ENCODE results near the gene LGI2.
"Not testable (repeated sequence)": the region's sequence is repeated elsewhere in the genome, so short reads cannot be mapped to it uniquely, and the experiment has no call there.

LGI2 gene

GRCh38 chr4:25050370-25051078 lies 19.8 kb upstream of the LGI2 start:
- no peak for DNase-seq

- no peak for DNase-seq
These were observed 12.8 kb upstream of the LGI2 start for GRCh38 chr4:25043548-25043947.

DNA sequence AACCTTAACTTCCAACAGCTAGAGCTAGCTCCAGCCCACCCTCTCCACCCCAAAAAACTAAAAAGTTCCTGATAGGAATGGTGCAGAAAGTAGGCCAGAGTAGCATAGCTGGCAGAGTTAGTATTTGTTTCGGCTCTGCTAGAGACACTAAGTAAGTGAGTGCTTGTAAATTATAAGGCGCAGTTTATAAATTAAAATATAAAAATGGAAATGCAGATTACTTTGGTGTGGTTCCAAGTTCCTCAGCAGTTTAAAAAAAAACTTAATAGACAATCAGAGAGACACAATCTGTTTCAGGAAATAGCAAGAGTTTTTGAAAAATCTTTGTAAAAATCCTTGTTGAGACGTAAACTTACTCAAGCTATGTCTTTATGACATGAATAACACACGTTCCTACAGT lies 2.8 kb upstream of the LGI2 start:
- DNase-seq: no peak

DNA sequence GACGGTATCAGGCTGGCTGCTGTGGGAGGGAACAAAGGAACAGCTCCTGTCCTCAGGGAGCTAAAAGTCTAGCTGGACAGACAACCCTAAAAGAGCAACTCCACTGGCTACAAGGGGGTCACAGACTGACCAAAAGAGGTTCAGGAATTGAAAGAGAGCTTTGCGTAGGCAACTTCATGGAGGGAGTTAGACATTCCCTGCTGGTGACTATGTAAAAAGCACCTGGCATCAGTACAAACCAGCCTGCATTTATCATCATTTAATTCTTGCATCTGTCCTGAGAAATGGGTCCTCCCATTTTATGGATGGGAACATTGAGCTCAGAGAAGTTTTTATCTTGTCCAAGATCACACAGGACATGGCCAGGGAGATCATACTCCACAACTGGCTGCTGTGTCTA lies 1.4 kb upstream of the LGI2 start:
- DNase-seq: no peak

- peak; percentile 6 for DNase-seq
These were observed 403 bp upstream of the LGI2 start for GRCh38 chr4:25031077-25031621.

- no peak for DNase-seq
These were observed 1.1 kb downstream of the LGI2 start for GRCh38 chr4:25029479-25030276.

- DNase-seq: no peak
These were observed 1.9 kb downstream of the LGI2 start for GRCh38 chr4:25028851-25029250.

- DNase-seq: no peak
These were observed 8.0 kb downstream of the LGI2 start for GRCh38 chr4:25022766-25023165.

GRCh38 chr4:25021216-25021615 lies 9.5 kb downstream of the LGI2 start:
- no peak for DNase-seq

GRCh38 chr4:25020236-25020635 lies 10.5 kb downstream of the LGI2 start:
- no peak for DNase-seq

DNA sequence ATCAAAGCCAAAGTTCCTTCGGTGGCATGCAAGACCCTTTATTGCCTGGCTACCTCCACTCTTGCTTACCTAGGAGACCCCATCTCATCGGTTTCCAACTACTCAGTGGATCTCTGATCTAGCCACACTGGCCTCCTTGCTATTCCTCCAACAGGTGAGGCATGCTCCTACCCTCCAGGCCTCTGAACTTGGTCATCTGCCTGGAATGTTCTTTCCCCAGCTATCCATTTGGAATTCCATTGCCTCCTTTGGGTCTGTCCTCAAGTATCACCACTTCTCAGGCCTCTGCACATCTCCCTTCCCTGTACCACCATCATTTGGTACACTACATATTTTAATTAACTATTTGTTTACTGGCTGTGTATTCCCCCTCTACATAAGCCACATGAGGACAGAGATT lies 11.2 kb downstream of the LGI2 start:
- no peak for DNase-seq

DNA sequence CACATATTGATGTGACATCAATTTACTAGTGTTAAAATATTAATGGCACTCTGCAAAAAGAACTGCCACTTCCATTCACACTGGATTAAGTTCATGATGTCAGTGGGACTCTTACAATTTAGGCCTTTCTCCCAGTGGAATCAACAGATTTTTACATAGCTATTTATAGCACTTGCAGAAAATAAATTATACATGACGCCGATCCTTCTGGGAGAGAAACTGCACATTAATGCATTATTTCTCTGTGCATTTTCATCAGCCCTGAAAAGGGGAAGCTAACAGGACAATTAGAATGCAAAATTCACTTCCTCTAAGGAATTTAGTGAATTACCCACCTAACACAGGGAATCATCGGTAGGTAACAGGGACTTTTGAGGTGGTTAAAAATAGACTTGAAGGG lies 15.7 kb downstream of the LGI2 start:
- DNase-seq: no peak

DNA sequence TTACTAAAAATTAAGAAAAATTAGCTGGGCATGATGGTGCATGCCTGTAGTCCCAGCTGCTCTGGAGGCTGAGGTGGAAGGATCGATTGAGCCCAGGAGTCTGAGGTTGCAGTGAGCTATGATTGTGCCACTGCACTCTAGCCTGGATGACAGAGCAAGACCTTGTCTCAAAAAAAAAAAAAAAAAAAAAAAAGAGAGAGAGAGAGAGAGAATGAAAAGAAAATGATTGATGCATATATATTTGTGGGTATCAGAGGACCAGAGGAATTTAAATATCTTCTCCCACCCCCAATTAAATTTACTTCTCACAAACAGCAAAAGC lies 16.1 kb downstream of the LGI2 start:
- DNase-seq: not testable (repeated sequence)

DNA sequence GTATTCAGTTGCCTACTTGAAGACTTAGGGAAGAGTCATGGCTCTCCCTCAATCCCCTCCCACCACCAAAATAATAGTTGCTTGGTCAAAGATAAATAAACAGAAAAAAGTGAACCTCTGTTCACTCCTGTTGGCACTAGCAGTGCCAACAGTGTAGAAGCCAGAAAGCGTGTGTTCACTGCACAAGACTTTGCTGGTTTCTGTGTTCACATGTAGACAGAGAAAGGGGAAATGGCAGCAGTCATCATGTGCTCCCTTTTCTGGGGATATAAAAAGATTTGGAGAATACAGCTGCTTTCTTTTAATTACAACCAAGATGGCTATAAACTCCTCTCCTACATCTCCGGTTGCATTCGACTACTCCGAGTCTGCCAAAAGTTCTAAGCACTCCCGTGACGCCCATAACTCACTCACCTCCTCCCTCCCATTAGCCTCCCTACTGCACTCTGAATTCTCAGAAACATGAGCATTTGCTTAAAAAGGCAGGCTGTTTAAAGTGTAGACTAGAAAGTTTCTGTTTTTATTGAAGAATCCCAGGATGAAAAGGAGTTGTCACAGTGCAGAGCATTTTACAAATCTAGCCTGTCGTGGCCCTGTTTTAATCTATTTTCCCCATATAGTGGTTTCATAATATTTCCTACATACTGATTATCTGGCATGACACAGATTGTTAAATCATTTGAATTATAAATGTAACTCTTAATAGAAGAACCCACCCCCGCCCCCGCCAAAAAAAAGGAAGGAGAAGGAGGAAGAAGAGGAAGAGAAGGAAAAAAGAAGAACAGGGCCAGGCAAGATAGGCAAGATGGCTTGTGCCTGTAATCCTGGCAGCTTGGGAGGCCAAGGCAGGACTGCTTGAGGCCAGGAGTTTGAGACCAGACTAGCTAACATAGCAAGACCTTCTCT lies 16.7 kb downstream of the LGI2 start:
- DNase-seq: no peak

DNA sequence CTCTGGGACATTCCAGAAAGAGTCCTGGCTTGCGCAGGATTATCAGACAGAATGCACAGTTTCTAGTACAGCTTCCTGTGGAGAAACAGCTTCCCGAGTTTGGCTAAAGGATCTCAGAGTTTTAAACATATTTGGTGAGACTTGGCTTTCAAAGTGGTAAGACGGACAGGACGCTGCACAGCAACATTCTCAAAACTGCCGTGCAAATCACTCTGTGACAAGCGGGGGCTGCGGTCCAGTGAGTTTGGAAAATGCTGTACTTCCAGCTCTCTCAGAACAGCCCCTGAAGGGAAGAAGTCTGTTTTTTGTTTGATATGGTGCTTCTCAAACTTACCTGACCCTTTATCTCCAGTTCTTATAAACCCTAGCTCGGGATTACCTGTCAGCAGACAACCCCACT lies 18.1 kb downstream of the LGI2 start:
- DNase-seq: no peak

GRCh38 chr4:25011135-25011866 lies 19.4 kb downstream of the LGI2 start:
- peak; percentile 10 for DNase-seq

DNA sequence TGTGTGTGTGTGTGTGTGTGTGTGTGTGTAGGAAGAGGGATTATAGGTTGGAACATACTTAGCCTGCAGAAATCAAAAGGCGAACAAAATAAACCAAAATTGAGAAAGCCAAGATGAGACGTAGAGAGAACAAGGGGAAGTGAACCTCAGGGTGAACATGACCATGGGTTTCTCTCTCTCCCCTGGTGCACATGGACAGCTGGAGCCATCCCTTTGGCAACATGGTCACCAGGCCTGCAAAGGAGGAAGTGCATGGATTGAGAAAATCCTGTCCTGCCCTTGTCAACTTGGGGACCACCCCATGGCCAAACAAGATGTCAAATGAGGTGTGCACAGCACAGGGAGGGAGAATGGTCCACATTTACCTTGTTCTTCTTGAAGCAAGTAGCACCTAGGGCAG lies 23.1 kb downstream of the LGI2 start:
- DNase-seq: no peak

DNA sequence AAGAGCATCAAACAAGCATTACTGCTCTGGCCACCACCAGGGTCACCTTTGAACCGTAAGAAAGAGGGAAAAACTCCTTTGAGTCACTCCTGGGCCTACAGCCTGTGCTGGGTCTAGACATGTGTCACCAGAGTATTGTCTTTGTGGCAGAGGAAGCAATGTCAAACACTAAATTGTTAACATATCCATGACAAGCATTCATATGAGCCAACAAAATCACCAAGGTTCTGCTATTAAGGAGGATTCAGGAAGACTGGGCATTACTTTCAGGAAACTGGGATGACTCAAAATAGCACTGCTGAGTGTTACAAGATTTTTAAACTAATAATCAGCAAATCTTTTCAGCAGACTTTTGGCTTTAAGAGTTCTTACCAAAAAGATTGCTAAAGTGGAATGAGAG lies 28.1 kb downstream of the LGI2 start:
- no peak for DNase-seq

- DNase-seq: no peak
These were observed 29.2 kb downstream of the LGI2 start for GRCh38 chr4:25001509-25001908.

DNA sequence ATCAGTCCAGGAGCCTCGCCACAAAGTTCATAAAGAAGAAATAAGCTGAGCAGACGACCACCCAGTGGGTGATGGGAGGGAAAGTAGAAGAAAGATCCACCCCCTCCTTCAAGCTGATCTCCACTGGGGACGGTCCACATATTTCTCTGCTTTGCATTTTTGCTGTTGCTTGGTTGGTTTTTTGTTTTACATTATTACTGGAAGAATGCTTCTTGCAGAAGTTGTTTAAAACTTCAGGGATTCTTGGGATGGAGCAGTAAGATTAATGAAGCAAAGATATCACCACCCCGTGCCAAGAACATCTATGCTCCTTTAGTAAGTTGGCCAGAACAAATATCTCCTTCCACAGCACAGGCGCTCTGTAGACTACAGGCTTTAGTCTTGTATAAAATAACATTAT lies 30.1 kb downstream of the LGI2 start:
- DNase-seq: no peak

DNA sequence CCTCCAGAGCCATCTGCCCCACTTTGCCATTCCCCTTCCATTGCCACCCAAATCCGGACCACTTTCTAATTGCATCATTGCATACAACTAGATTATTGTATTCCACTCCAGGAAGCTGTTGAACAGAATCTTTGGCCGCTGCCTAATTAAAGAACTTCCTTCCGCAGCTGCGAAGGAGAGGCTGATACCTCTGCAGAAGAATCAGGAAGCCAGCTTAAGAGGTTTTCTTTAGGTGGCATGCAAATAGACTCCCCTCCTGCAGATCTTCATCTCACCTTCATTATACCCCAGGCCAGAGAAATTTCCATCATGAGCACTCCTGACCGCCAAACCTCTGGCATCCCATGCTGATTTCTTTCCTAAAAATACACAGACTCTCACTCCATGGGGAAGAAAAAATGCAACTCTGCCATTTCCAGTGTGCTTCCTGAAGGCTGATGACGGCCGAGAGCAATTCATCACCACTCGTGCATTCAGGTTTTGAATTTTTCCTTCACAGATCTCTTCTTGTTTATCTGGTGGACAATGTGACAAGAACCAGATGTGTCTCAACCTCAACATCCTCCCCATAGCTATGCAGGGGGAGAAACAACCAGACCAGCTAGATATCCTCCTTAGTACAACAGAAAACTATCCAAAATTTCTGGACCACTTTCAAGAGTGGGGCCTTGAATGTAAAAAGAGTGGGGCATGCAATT lies 31.2 kb downstream of the LGI2 start:
- no peak for DNase-seq

DNA sequence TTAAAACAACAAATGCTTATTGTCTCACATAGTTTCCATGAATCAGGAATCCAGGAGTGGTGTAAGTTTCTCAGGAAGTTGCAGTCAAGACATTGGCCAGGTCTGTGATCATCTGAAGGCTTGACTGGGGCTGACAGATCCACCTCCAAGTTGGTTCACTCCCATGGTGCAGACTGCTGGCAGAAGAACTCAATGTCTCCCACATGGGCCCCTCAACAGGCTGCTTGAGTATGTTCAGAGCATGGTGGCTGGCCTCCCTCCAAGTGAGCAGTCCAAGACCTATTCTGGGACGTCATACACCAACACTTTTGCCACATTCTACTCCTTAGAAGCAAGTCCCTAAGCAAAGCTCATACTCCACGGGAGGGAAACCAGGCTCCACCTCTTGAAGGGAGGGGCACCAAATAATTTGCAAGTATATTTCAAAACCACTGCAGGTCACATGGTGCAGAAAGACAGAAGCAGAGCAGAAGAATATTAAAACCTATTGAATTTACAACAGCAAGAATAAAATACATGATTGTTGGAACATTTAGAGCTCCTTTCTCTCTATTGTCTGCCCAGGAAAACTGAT lies 35.3 kb downstream of the LGI2 start:
- no peak for DNase-seq
